Liver (tissue), 9 donors: ENCODE results near the gene PFKL. TPM values are rescaled to one million over a fixed set of nuclear protein-coding genes. Genes with fewer than 3 reads are reported as not detected.

Experiments used
- DNase-seq: peaks from one replicate; pipeline ENCODE4 v3.0.0-alpha.2; 2017; ENCODE audit warnings: low spot score
- H3K27ac ChIP-seq, 2 donors: one replicate each; pipeline ENCODE4 v1.7.0; 2013; ENCODE audit warnings: inconsistent platforms in 2 of 2, low read length in 2 of 2, control low read depth in 1 of 2, low read depth in 1 of 2, mild to moderate bottlenecking in 1 of 2
- H3K27me3 ChIP-seq, 4 donors: one replicate each; pipeline versions ENCODE4 v1.6.1 to v1.7.0; 2013; ENCODE audit warnings: low read length in 3 of 4, inconsistent platforms in 1 of 4, mild to moderate bottlenecking in 1 of 4, moderate library complexity in 1 of 4; ENCODE audit not compliant: control insufficient read depth in 4 of 4, insufficient read depth in 4 of 4
- H3K36me3 ChIP-seq, 4 donors: one replicate each; pipeline versions ENCODE4 v1.6.1 to v1.7.0; 2013; ENCODE audit warnings: low read length in 3 of 4, mild to moderate bottlenecking in 3 of 4, low read depth in 1 of 4, moderate library complexity in 1 of 4; ENCODE audit not compliant: control insufficient read depth in 4 of 4, insufficient read depth in 3 of 4
- H3K4me1 ChIP-seq, 4 donors: one replicate each; pipeline versions ENCODE4 v1.6.1 to v1.7.0; 2013; ENCODE audit warnings: low read length in 3 of 4, mild to moderate bottlenecking in 3 of 4, moderate library complexity in 1 of 4; ENCODE audit not compliant: control insufficient read depth in 4 of 4, insufficient read depth in 4 of 4
- H3K4me3 ChIP-seq, 3 donors: one replicate each; pipeline versions ENCODE4 v1.6.1 to v1.7.0; 2013; ENCODE audit warnings: low read length in 3 of 3, control low read depth in 1 of 3, low read depth in 1 of 3, mild to moderate bottlenecking in 1 of 3
- H3K9ac ChIP-seq, 2 donors: one replicate each; pipeline ENCODE4 v1.7.0; 2013; ENCODE audit warnings: low read length in 2 of 2, mild to moderate bottlenecking in 2 of 2, moderate library complexity in 2 of 2, control low read depth in 1 of 2, low read depth in 1 of 2
- H3K9me3 ChIP-seq, 4 donors: one replicate each; pipeline versions ENCODE4 v1.6.1 to v1.7.0; 2013; ENCODE audit warnings: low read length in 3 of 4; ENCODE audit not compliant: control insufficient read depth in 4 of 4
- EGR1 ChIP-seq, 2 donors: IDR thresholded peaks; 2 replicates each; pipeline ENCODE4 v1.6.1; 2016 to 2018; ENCODE audit warnings: antibody characterized with exemption in 2 of 2, low read depth in 2 of 2
- FOXA1 ChIP-seq: IDR thresholded peaks from 2 replicates; pipeline ENCODE4 v1.6.1; 2016; ENCODE audit warnings: antibody characterized with exemption
- FOXA2 ChIP-seq: IDR thresholded peaks from 2 replicates; pipeline ENCODE4 v1.6.1; 2016; ENCODE audit warnings: antibody characterized with exemption
- GABPA ChIP-seq, 2 donors: IDR thresholded peaks in 1 of 2; conservative IDR thresholded peaks in 1 of 2; 2 replicates each; pipeline ENCODE4 v1.6.1; 2016; ENCODE audit warnings: antibody characterized with exemption in 2 of 2, mild to moderate bottlenecking in 1 of 2, moderate library complexity in 1 of 2
- HNF4A ChIP-seq, 2 donors: conservative IDR thresholded peaks; 2 replicates each; pipeline ENCODE4 v1.6.1; 2016; ENCODE audit warnings: antibody characterized with exemption in 2 of 2, mild to moderate bottlenecking in 2 of 2
- HNF4G ChIP-seq: IDR thresholded peaks from 2 replicates; pipeline ENCODE4 v1.6.1; 2016; ENCODE audit warnings: antibody characterized with exemption
- JUND ChIP-seq, 2 donors: IDR thresholded peaks; 2 replicates each; pipeline ENCODE4 v1.6.1; 2016; ENCODE audit warnings: antibody characterized with exemption in 2 of 2
- NR2F2 ChIP-seq: IDR thresholded peaks from 2 replicates; pipeline ENCODE4 v1.6.1; 2016; ENCODE audit warnings: antibody characterized with exemption
- RAD21 ChIP-seq, 2 donors: IDR thresholded peaks; 2 replicates each; pipeline ENCODE4 v1.6.1; 2016; ENCODE audit warnings: antibody characterized with exemption in 2 of 2, mild to moderate bottlenecking in 2 of 2
- RXRA ChIP-seq, 2 donors: IDR thresholded peaks; 2 replicates each; pipeline ENCODE4 v1.6.1; 2017 to 2018; ENCODE audit warnings: antibody characterized with exemption in 2 of 2, mild to moderate bottlenecking in 1 of 2
- SP1 ChIP-seq: IDR thresholded peaks from 2 replicates; pipeline ENCODE4 v1.6.1; 2018; ENCODE audit warnings: antibody characterized with exemption, mild to moderate bottlenecking
- TAF1 ChIP-seq: conservative IDR thresholded peaks from 2 replicates; pipeline ENCODE4 v1.6.1; 2016; ENCODE audit warnings: antibody characterized with exemption, mild to moderate bottlenecking
- YY1 ChIP-seq: IDR thresholded peaks from 2 replicates; pipeline ENCODE4 v1.6.1; 2016; ENCODE audit warnings: antibody characterized with exemption, mild to moderate bottlenecking
- WGBS: extraction: QIAGEN DNeasy Blood & Tissue Kit; methylation state at CpG from one replicate; pipeline ENCODE4 v1.1.7; 2013; 5-methylcytosine and 5-hydroxymethylcytosine counted together
- polyA plus RNA-seq, 2 donors: library from polyadenylated mRNA; stranded (reverse) in 1 of 2; unstranded in 1 of 2; fragments of 200-250 nt in 1 of 2; fragments of >200 nt in 1 of 2; fragmentation: Nextera tagmentation in 1 of 2; extraction: Ambion mirVana in 1 of 2; gene quantifications; one replicate each; pipeline versions ENCODE4 v1.2.1 to v1.2.3, GENCODE V29; 2013 to 2015
- total RNA-seq, 2 donors: library from RNA; depleted of rRNA; stranded (reverse); fragments of >200 nt; gene quantifications; one replicate each; pipeline ENCODE4 v1.2.3, GENCODE V29; 2014
- TF ChIP-seq, protein P1 (sequence below): fragments of 150-350 bp; IDR thresholded peaks from 2 replicates; pipeline ENCODE4 v1.5.1; 2017; ENCODE audit warnings: improper control_type of control experiment, low read depth, low read length; ENCODE audit not compliant: missing input control
- TF ChIP-seq, protein P2 (sequence below): IDR thresholded peaks from 2 replicates; pipeline ENCODE4 v1.6.1; 2016; ENCODE audit warnings: antibody characterized with exemption, mild to moderate bottlenecking
- TF ChIP-seq, protein P3 (sequence below): IDR thresholded peaks from 2 replicates; pipeline ENCODE4 v1.6.1; 2016; ENCODE audit warnings: antibody characterized with exemption
- TF ChIP-seq, protein P4 (sequence below): IDR thresholded peaks from 2 replicates; pipeline ENCODE4 v1.6.1; 2016; ENCODE audit warnings: antibody characterized with exemption
- TF ChIP-seq, protein P5 (sequence below): IDR thresholded peaks from 2 replicates; pipeline ENCODE4 v1.6.1; 2016; ENCODE audit warnings: antibody characterized with exemption
- donor health status: healthy.
- donor health status: healthy.
- donor health status: healthy.
- donor health status: healthy.
- donor health status: healthy.

The PFKL gene
- total RNA-seq: 10 to 100 TPM; 83.9 to 98.4 TPM
- polyA plus RNA-seq: 10 to 100 TPM; 48.1 to 78.1 TPM

DNA sequence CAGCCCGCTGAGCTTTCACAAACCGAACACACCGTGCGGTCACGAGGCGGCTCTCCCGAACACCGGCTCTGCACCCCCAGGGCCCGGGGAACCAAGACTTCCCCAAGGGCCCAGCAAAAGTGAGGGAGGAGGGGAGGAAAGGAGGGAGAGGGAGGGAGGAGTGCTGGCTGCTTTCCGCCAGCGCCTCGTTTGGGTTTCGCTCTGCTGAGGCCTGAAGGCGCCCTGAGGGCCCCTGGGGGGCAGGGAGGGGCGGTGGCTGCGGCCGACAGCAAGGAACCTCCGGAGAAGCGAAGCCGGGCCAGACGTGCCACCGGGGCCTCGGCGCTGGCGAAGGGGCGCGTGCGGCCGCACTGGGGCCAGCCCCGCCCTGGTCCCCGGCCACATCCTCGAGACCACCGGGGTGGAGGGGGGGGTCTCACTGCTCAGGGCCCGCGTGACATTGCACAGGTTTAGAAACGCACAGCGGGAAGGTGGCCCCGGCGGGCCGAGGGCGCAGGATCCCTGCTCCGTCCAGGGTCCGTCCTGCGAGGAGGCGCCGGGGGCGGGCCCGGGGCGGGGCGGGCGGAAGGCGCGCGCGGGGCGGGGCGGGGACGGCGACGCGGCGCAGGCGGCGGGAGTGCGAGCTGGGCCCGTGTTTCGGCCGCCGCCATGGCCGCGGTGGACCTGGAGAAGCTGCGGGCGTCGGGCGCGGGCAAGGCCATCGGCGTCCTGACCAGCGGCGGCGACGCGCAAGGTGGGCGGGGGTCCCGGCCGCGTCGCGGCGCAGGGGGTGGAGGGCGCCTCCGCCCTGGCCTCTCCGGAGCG is at the start of gene PFKL:
Gene PFKL (plus strand): TSS at position 596 of the 804 bp plus-strand sequence. CDS start 53 bp downstream, at position 649.
- Histone ChIP-seq H3K27ac (peak within 1 kb of the TSS; percentile 83 to 93), H3K36me3 (no peaks in the 10 kb centered on the region), H3K27me3 (no peaks in the 10 kb centered on the region), H3K4me1 (peaks cover 14 to 55% (median 49%) of the 10 kb centered on the region in 4 donors), H3K9ac (peak within 1 kb of the TSS; percentile 32 to 72), H3K9me3 (no peaks in the 10 kb centered on the region), H3K4me3 (peak within 1 kb of the TSS; percentile 59 to 89 (median 71))
- peak; percentile 82 for DNase-seq
- TF ChIP-seq, protein P1, sequence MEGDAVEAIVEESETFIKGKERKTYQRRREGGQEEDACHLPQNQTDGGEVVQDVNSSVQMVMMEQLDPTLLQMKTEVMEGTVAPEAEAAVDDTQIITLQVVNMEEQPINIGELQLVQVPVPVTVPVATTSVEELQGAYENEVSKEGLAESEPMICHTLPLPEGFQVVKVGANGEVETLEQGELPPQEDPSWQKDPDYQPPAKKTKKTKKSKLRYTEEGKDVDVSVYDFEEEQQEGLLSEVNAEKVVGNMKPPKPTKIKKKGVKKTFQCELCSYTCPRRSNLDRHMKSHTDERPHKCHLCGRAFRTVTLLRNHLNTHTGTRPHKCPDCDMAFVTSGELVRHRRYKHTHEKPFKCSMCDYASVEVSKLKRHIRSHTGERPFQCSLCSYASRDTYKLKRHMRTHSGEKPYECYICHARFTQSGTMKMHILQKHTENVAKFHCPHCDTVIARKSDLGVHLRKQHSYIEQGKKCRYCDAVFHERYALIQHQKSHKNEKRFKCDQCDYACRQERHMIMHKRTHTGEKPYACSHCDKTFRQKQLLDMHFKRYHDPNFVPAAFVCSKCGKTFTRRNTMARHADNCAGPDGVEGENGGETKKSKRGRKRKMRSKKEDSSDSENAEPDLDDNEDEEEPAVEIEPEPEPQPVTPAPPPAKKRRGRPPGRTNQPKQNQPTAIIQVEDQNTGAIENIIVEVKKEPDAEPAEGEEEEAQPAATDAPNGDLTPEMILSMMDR: no peak
- TF ChIP-seq JUND (IDR thresholded peaks at IDR 0.05) (no peak), RXRA (IDR thresholded peaks at IDR 0.05) (no peak), EGR1 (IDR thresholded peaks at IDR 0.05; ENCODE audit: low read depth in 2 of 2) (no peak), TAF1 (no peak), YY1 (no peak), FOXA1 (no peak), GABPA (IDR thresholded peaks at IDR 0.05 in 1 of 2, conservative IDR thresholded peaks at IDR 0.05 in 1 of 2) (no peak), SP1 (no peak), FOXA2 (no peak), NR2F2 (no peak), HNF4A (conservative IDR thresholded peaks at IDR 0.05) (no peak), RAD21 (IDR thresholded peaks at IDR 0.05) (no peak), HNF4G (no peak)
- TF ChIP-seq, protein P2, sequence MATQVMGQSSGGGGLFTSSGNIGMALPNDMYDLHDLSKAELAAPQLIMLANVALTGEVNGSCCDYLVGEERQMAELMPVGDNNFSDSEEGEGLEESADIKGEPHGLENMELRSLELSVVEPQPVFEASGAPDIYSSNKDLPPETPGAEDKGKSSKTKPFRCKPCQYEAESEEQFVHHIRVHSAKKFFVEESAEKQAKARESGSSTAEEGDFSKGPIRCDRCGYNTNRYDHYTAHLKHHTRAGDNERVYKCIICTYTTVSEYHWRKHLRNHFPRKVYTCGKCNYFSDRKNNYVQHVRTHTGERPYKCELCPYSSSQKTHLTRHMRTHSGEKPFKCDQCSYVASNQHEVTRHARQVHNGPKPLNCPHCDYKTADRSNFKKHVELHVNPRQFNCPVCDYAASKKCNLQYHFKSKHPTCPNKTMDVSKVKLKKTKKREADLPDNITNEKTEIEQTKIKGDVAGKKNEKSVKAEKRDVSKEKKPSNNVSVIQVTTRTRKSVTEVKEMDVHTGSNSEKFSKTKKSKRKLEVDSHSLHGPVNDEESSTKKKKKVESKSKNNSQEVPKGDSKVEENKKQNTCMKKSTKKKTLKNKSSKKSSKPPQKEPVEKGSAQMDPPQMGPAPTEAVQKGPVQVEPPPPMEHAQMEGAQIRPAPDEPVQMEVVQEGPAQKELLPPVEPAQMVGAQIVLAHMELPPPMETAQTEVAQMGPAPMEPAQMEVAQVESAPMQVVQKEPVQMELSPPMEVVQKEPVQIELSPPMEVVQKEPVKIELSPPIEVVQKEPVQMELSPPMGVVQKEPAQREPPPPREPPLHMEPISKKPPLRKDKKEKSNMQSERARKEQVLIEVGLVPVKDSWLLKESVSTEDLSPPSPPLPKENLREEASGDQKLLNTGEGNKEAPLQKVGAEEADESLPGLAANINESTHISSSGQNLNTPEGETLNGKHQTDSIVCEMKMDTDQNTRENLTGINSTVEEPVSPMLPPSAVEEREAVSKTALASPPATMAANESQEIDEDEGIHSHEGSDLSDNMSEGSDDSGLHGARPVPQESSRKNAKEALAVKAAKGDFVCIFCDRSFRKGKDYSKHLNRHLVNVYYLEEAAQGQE: no peak
- TF ChIP-seq, protein P3, sequence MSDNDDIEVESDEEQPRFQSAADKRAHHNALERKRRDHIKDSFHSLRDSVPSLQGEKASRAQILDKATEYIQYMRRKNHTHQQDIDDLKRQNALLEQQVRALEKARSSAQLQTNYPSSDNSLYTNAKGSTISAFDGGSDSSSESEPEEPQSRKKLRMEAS: no peak
- TF ChIP-seq, protein P4, sequence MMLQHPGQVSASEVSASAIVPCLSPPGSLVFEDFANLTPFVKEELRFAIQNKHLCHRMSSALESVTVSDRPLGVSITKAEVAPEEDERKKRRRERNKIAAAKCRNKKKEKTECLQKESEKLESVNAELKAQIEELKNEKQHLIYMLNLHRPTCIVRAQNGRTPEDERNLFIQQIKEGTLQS: no peak
- TF ChIP-seq, protein P5, sequence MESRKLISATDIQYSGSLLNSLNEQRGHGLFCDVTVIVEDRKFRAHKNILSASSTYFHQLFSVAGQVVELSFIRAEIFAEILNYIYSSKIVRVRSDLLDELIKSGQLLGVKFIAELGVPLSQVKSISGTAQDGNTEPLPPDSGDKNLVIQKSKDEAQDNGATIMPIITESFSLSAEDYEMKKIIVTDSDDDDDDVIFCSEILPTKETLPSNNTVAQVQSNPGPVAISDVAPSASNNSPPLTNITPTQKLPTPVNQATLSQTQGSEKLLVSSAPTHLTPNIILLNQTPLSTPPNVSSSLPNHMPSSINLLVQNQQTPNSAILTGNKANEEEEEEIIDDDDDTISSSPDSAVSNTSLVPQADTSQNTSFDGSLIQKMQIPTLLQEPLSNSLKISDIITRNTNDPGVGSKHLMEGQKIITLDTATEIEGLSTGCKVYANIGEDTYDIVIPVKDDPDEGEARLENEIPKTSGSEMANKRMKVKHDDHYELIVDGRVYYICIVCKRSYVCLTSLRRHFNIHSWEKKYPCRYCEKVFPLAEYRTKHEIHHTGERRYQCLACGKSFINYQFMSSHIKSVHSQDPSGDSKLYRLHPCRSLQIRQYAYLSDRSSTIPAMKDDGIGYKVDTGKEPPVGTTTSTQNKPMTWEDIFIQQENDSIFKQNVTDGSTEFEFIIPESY: no peak
- under 1% methylated on average over 94 of the region's 94 CpGs for WGBS
